CD4-positive, alpha-beta T cell (primary cell): ENCODE measurements around the gene IQSEC1. TPM values are rescaled to one million over a fixed set of nuclear protein-coding genes. Genes with fewer than 3 reads are reported as not detected.

Source experiments
- ATAC-seq: fragments of 200-7000 bp; cut with Tn5 transposase; one replicate; pipeline ENCODE4 v1.10.0; 2022; ENCODE audit warnings: mild to moderate bottlenecking; ENCODE audit not compliant: poor library complexity
- CTCF ChIA-PET: fragments of 350-600 bp; sonication (Branson Sonifier 250); formaldehyde crosslinking; loops from one replicate; lab custom pipeline; 2021; ENCODE audit warnings: antibody characterized with exemption, inconsistent platforms; lab: Charles Lee
- POLR2A ChIA-PET: fragments of 350-600 bp; sonication (Branson Sonifier 250); formaldehyde crosslinking; loops from one replicate; lab custom pipeline; 2021; ENCODE audit warnings: antibody characterized with exemption, inconsistent platforms; lab: Charles Lee
- DNase-seq, 14 experiments: peaks; one replicate each; pipeline ENCODE4 v3.0.0-alpha.2; 2013 to 2020; ENCODE audit warnings: mixed read lengths in 2 of 14
- H3K27ac ChIP-seq, 2 donors: one replicate each; pipeline versions ENCODE4 v1.5.1 to v1.7.0; 2013; ENCODE audit warnings: low read length in 2 of 2, low read depth in 1 of 2, mild to moderate bottlenecking in 1 of 2
- H3K27me3 ChIP-seq, 2 experiments: 1 replicate in 1 of 2; 2 replicates in 1 of 2; pipeline versions ENCODE4 v1.6.1 to v1.7.0; 2013; ENCODE audit warnings: low read length in 2 of 2, control low read depth in 1 of 2, mild to moderate bottlenecking in 1 of 2, moderate library complexity in 1 of 2; ENCODE audit not compliant: insufficient read depth in 2 of 2, control insufficient read depth in 1 of 2
- H3K36me3 ChIP-seq: one replicate; pipeline ENCODE4 v1.6.1; 2013; ENCODE audit warnings: low read length, control low read depth; ENCODE audit not compliant: insufficient read depth
- H3K4me1 ChIP-seq: one replicate; pipeline ENCODE4 v1.6.1; 2013; ENCODE audit warnings: low read length, control low read depth; ENCODE audit not compliant: insufficient read depth
- H3K4me3 ChIP-seq: one replicate; pipeline ENCODE4 v1.5.1; 2013; ENCODE audit warnings: mild to moderate bottlenecking, low read length, moderate library complexity
- H3K9me3 ChIP-seq, 2 experiments: 1 replicate in 1 of 2; 2 replicates in 1 of 2; pipeline versions ENCODE4 v1.6.1 to v1.7.0; 2013; ENCODE audit warnings: low read length in 2 of 2, mild to moderate bottlenecking in 2 of 2, control low read depth in 1 of 2, moderate library complexity in 1 of 2; ENCODE audit not compliant: control insufficient read depth in 1 of 2, insufficient read depth in 1 of 2
- H3K27ac Mint-ChIP-seq: one replicate; pipeline ENCODE4 v1.8.0; 2020; ENCODE audit warnings: mixed read lengths
- H3K27me3 Mint-ChIP-seq: one replicate; pipeline ENCODE4 v1.8.0; 2021; ENCODE audit warnings: mixed read lengths
- H3K36me3 Mint-ChIP-seq: one replicate; pipeline ENCODE4 v1.8.0; 2021; ENCODE audit warnings: low read depth, mixed read lengths
- H3K4me1 Mint-ChIP-seq: one replicate; pipeline ENCODE4 v1.8.0; 2021; ENCODE audit warnings: low read depth, mixed read lengths
- H3K4me3 Mint-ChIP-seq: one replicate; pipeline ENCODE4 v1.8.0; 2020; ENCODE audit warnings: mild to moderate bottlenecking, mixed read lengths
- H3K9me3 Mint-ChIP-seq: one replicate; pipeline ENCODE4 v1.8.0; 2020; ENCODE audit warnings: mixed read lengths
- intact Hi-C, 2 experiments: fragments of 100-400 bp; cut with DNase I in 1 of 2; cut with micrococcal nuclease in 1 of 2; formaldehyde crosslinking; loops; one replicate each; pipeline versions ENCODE4 v1.15.1 to v1.9.0; 2023 to 2025; cut with DNase I, micrococcal nuclease
- total RNA-seq, 174 experiments: library from RNA in 2 of 174; stranded (reverse) in 2 of 174; gene quantifications; one replicate each; pipeline ENCODE4 v1.2.3 and lab custom pipeline; 2021 to 2026
- TF ChIP-seq, protein P1 (sequence below): fragments of 200-600 bp; IDR thresholded peaks from one replicate; pipeline ENCODE4 v1.8.0; 2022; ENCODE audit warnings: antibody characterized with exemption, mild to moderate bottlenecking

Gene IQSEC1
- total RNA-seq, 2 experiments from 2014 or later, result 102 to 108 TPM

DNA sequence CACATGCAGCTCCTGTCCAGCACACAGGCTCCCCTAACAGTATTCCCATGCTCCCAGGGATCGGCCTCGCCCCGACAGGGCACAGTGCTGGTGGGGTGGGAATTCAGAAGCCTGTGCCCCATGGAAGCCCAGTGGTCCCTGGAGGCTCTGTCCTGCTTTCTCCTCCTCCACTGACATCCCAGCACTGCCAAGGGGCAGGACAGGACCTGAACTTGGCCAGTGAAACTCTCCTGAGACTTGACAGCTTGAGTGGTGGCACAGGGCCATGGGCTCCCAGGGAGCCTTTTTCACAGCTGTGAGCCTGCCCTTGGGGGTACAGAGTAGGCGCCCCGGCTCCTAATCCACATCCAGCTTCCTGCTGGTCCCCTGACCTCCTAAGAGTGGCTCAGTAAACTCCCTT, 38.4 kb downstream of the IQSEC1 start:
- TF ChIP-seq, protein P1, sequence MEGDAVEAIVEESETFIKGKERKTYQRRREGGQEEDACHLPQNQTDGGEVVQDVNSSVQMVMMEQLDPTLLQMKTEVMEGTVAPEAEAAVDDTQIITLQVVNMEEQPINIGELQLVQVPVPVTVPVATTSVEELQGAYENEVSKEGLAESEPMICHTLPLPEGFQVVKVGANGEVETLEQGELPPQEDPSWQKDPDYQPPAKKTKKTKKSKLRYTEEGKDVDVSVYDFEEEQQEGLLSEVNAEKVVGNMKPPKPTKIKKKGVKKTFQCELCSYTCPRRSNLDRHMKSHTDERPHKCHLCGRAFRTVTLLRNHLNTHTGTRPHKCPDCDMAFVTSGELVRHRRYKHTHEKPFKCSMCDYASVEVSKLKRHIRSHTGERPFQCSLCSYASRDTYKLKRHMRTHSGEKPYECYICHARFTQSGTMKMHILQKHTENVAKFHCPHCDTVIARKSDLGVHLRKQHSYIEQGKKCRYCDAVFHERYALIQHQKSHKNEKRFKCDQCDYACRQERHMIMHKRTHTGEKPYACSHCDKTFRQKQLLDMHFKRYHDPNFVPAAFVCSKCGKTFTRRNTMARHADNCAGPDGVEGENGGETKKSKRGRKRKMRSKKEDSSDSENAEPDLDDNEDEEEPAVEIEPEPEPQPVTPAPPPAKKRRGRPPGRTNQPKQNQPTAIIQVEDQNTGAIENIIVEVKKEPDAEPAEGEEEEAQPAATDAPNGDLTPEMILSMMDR, result no peak
- Histone ChIP-seq H3K9me3 (no peaks in the 10 kb centered on the region), H3K36me3 (no peaks in the 10 kb centered on the region), H3K27me3 (no peaks in the 10 kb centered on the region), H3K27ac (no peak overlapping the region), H3K4me3 (no peak overlapping the region), H3K4me1 (peaks cover under 1% of the 10 kb centered on the region)
- intact Hi-C loops, result no loop called here
- H3K9me3 Mint-ChIP-seq, result no peaks in the 10 kb centered on the region
- ChIA-PET CTCF (no interaction called here), POLR2A (no interaction called here)
- H3K27me3 Mint-ChIP-seq, result no peaks in the 10 kb centered on the region
- no peak overlapping the region for H3K27ac Mint-ChIP-seq
- no peaks in the 10 kb centered on the region for H3K36me3 Mint-ChIP-seq
- H3K4me1 Mint-ChIP-seq, result no peaks in the 10 kb centered on the region
- no peak for DNase-seq
- H3K4me3 Mint-ChIP-seq, result no peak overlapping the region
- no peak for ATAC-seq

DNA sequence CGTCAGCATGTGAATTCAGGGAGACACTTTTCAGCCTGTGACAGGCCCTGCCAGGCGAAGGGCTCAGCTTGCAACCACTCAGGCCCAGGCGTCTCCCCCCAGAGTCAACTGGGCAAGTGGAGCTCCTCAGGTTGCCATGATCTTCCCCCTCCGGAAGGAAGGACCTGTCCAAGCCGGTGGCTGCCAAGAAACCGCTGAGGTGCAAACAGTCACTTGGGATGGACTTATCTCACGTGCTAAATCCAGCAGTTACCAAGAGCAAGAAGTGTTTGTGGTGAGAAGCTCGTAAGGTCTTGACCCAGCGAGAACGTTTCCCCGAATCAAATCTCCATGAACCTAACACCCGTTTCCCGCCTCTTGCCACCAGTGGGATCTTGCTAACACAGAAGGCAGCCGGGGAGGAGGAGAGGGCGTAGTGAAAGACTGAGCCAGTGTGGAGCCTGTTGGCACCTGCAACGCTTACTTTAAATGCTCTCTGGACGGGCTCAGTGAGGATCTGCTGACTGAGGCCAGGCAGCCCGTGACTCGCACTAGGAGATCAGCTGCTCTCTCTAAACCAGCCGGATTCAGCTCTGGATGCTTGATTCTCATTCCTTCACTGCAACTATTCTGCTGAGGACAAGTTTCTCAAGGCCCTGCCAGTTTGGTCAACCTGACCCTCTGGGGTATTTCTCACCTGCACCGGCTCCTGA, 39.0 kb downstream of the IQSEC1 start:
- H3K4me1 Mint-ChIP-seq, result no peaks in the 10 kb centered on the region
- TF ChIP-seq, protein P1, result no peak
- no peaks in the 10 kb centered on the region for H3K9me3 Mint-ChIP-seq
- H3K36me3 Mint-ChIP-seq, result no peaks in the 10 kb centered on the region
- no peak for ATAC-seq
- H3K27ac Mint-ChIP-seq, result no peak overlapping the region
- Histone ChIP-seq H3K4me3 (no peak overlapping the region), H3K9me3 (no peaks in the 10 kb centered on the region), H3K27ac (no peak overlapping the region), H3K4me1 (no peaks in the 10 kb centered on the region), H3K27me3 (no peaks in the 10 kb centered on the region), H3K36me3 (no peaks in the 10 kb centered on the region)
- intact Hi-C loops, result no loop called here
- no peaks in the 10 kb centered on the region for H3K27me3 Mint-ChIP-seq
- ChIA-PET CTCF (no interaction called here), POLR2A (no interaction called here)
- no peak for DNase-seq
- no peak overlapping the region for H3K4me3 Mint-ChIP-seq

DNA sequence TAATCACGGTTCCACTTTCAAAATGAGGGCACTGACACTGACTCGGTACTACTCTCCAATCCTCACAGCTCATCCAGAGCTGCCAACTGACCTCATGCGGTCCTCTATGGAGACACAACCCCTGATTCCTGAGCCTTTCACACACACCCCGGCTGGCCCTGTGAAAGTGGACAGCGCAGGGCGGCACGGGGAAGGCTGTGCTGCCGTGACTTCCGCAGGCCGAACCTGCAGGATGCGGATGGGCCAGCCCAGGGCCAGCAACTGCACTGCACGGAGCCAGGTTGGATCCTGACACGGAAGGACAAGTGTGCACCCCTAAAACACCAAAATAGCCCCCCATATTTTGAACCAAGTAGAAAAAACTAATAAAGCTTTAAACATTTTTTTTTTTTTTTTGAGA, 41.0 kb downstream of the IQSEC1 start:
- no peaks in the 10 kb centered on the region for H3K4me1 ChIP-seq
- no peak for DNase-seq
- Mint-ChIP-seq H3K36me3 (no peaks in the 10 kb centered on the region), H3K27ac (no peak overlapping the region), H3K4me3 (no peak overlapping the region), H3K27me3 (no peaks in the 10 kb centered on the region), H3K9me3 (no peaks in the 10 kb centered on the region), H3K4me1 (no peaks in the 10 kb centered on the region)
- CTCF ChIA-PET, result interaction anchor here (0.6 to 0.7 kb wide), 2 partner anchors 28 to 444 kb away, joined by 3 read pairs; no protein-coding TSS in a partner anchor
- POLR2A ChIA-PET, result no interaction called here
- TF ChIP-seq, protein P1, result no peak
- H3K27ac ChIP-seq, result no peak overlapping the region
- no peaks in the 10 kb centered on the region for H3K27me3 ChIP-seq
- intact Hi-C loops, result no loop called here
- no peak for ATAC-seq
- H3K36me3 ChIP-seq, result no peaks in the 10 kb centered on the region
- H3K9me3 ChIP-seq, result no peaks in the 10 kb centered on the region
- no peak overlapping the region for H3K4me3 ChIP-seq
